Measurements from ENCODE around the gene C17orf113.
A peak's percentile ranks its signal among the peaks of the same experiment; 100 is the strongest.

C17orf113 gene

GRCh38 chr17:42072323-42073187, 22.2 kb upstream of the C17orf113 start:
- DNase-seq: no peak

- no peak for DNase-seq
Measured at GRCh38 chr17:42071810-42072209, 21.4 kb upstream of the C17orf113 start.

GRCh38 chr17:42068979-42069378, 18.6 kb upstream of the C17orf113 start:
- no peak for DNase-seq

- DNase-seq: peak; percentile 68
Measured at GRCh38 chr17:42067371-42068091, 17.1 kb upstream of the C17orf113 start.

- DNase-seq: no peak
Measured at GRCh38 chr17:42065201-42065600, 14.8 kb upstream of the C17orf113 start.

- DNase-seq: no peak
Measured at GRCh38 chr17:42062681-42063080, 12.3 kb upstream of the C17orf113 start.

- DNase-seq: peak; percentile 40
Measured at GRCh38 chr17:42061646-42062487, 11.5 kb upstream of the C17orf113 start.

GRCh38 chr17:42060231-42060630, 9.8 kb upstream of the C17orf113 start:
- DNase-seq: no peak

GRCh38 chr17:42059815-42060214, 9.4 kb upstream of the C17orf113 start:
- DNase-seq: no peak

GRCh38 chr17:42058063-42058462, 7.7 kb upstream of the C17orf113 start:
- no peak for DNase-seq

- no peak for DNase-seq
Measured at GRCh38 chr17:42056635-42057034, 6.2 kb upstream of the C17orf113 start.

GRCh38 chr17:42055496-42055895, 5.1 kb upstream of the C17orf113 start:
- DNase-seq: no peak

GRCh38 chr17:42055027-42055426, 4.6 kb upstream of the C17orf113 start:
- DNase-seq: no peak

GRCh38 chr17:42053731-42054500, 3.5 kb upstream of the C17orf113 start:
- no peak for DNase-seq

- DNase-seq: no peak
Measured at GRCh38 chr17:42052346-42052877, 2.0 kb upstream of the C17orf113 start.

- no peak for DNase-seq
Measured at GRCh38 chr17:42051645-42052044, 1.2 kb upstream of the C17orf113 start.

GRCh38 chr17:42051013-42051400, 606 bp upstream of the C17orf113 start:
- no peak for DNase-seq

- no peak for DNase-seq
Measured at GRCh38 chr17:42049834-42050392, 488 bp downstream of the C17orf113 start.

GRCh38 chr17:42047343-42047742, 3.1 kb downstream of the C17orf113 start:
- DNase-seq: no peak

GRCh38 chr17:42045719-42046118, 4.7 kb downstream of the C17orf113 start:
- DNase-seq: no peak

- no peak for DNase-seq
Measured at GRCh38 chr17:42042598-42043319, 7.6 kb downstream of the C17orf113 start.

Data from NCI-H1694 (cell line).